Fibroblast of lung (primary cell): Measurements from ENCODE around the gene MRPS6. TPM values are rescaled to one million over a fixed set of nuclear protein-coding genes. Genes with fewer than 3 reads are reported as not detected.

Source experiments
- DNase-seq, 2 donors: peaks; one replicate each; pipeline versions ENCODE4 v3.0.0 to v3.0.0-alpha.2; 2010; ENCODE audit warnings: low read depth in 2 of 2
- H2AFZ ChIP-seq: 2 replicates; pipeline ENCODE4 v1.5.1; 2012; ENCODE audit warnings: low read length, control low read depth, inconsistent platforms
- H3K27ac ChIP-seq: 2 replicates; pipeline ENCODE4 v1.5.1; 2011; ENCODE audit warnings: low read length, control low read depth; ENCODE audit not compliant: insufficient read depth
- H3K27me3 ChIP-seq: 2 replicates; pipeline ENCODE4 v1.5.1; 2011; ENCODE audit warnings: mild to moderate bottlenecking, low read length; ENCODE audit not compliant: control insufficient read depth, insufficient read depth
- H3K36me3 ChIP-seq: 2 replicates; pipeline ENCODE4 v1.5.1; 2011; ENCODE audit warnings: low read length; ENCODE audit not compliant: control insufficient read depth, insufficient read depth
- H3K4me1 ChIP-seq: 2 replicates; pipeline ENCODE4 v1.5.1; 2011; ENCODE audit warnings: low read length; ENCODE audit not compliant: control insufficient read depth, insufficient read depth; ENCODE audit errors: extremely low read depth
- H3K4me2 ChIP-seq: 2 replicates; pipeline ENCODE4 v1.5.1; 2011; ENCODE audit warnings: low read length, control low read depth; ENCODE audit not compliant: insufficient read depth; ENCODE audit errors: extremely low read depth
- H3K4me3 ChIP-seq, 4 experiments: fragments of 200-600 bp in 1 of 4; sonication (generic) in 1 of 4; replicated peaks in 1 of 4; 2 replicates each; pipeline ENCODE4 v1.5.1; 2011 to 2016; ENCODE audit warnings: low read length in 4 of 4, low read depth in 3 of 4, mild to moderate bottlenecking in 3 of 4, control low read depth in 2 of 4, inconsistent platforms in 1 of 4, mixed read lengths in 1 of 4; ENCODE audit not compliant: insufficient read depth in 1 of 4; ENCODE audit errors: control extremely low read depth in 1 of 4
- H3K79me2 ChIP-seq: 2 replicates; pipeline ENCODE4 v1.5.1; 2012; ENCODE audit warnings: mild to moderate bottlenecking, low read length, inconsistent platforms; ENCODE audit not compliant: control insufficient read depth, insufficient read depth
- H3K9ac ChIP-seq: 2 replicates; pipeline ENCODE4 v1.5.1; 2011; ENCODE audit warnings: mild to moderate bottlenecking, low read length, control low read depth; ENCODE audit not compliant: insufficient read depth
- H3K9me3 ChIP-seq: 2 replicates; pipeline ENCODE4 v1.5.1; 2012; ENCODE audit warnings: low read depth, low read length; ENCODE audit not compliant: control insufficient read depth, insufficient read depth
- H4K20me1 ChIP-seq: 2 replicates; pipeline ENCODE4 v1.5.1; 2011; ENCODE audit warnings: low read length; ENCODE audit not compliant: control insufficient read depth, insufficient read depth; ENCODE audit errors: extremely low read depth
- CTCF ChIP-seq, 2 donors: IDR thresholded peaks in 1 of 2; conservative IDR thresholded peaks in 1 of 2; 1 replicate in 1 of 2; 2 replicates in 1 of 2; pipeline ENCODE4 v1.5.1; 2011 to 2012; ENCODE audit warnings: low read length in 2 of 2, control low read depth in 1 of 2, inconsistent platforms in 1 of 2, low read depth in 1 of 2, mild to moderate bottlenecking in 1 of 2
- EZH2 ChIP-seq: IDR thresholded peaks from 2 replicates; pipeline ENCODE4 v1.5.1; 2012; ENCODE audit warnings: low read length, control low read depth, mild to moderate bottlenecking; ENCODE audit errors: missing control alignments
- polyA plus RNA-seq, 2 donors: library from polyadenylated mRNA; depleted of rRNA in 1 of 2; stranded (reverse) in 1 of 2; unstranded in 1 of 2; fragments of >200 nt; gene quantifications; 2 replicates each; pipeline ENCODE4 v1.2.1, GENCODE V29; 2011 to 2012; ENCODE audit warnings: missing spikeins in 1 of 2
- total RNA-seq: library from RNA; depleted of rRNA; stranded (reverse); fragments of >200 nt; gene quantifications from 2 replicates; pipeline ENCODE4 v1.2.1, GENCODE V29; 2014

The MRPS6 gene
- total and polyA plus RNA-seq, 2 donors (not counting 1 experiment from before 2014, with no cell fraction given): 20.0 to 45.6 TPM

GRCh38 chr21:34034369-34035014 lies 38.9 kb upstream of the MRPS6 start:
- DNase-seq: no peak
- Histone ChIP-seq H4K20me1 (no peaks in the 10 kb centered on the region), H3K27me3 (no peaks in the 10 kb centered on the region), H3K27ac (no peak overlapping the region), H3K4me1 (no peaks in the 10 kb centered on the region), H3K4me2 (no peak overlapping the region), H2AFZ (no peak overlapping the region), H3K9ac (no peak overlapping the region), H3K79me2 (no peaks in the 10 kb centered on the region), H3K4me3 (no peak overlapping the region), H3K36me3 (no peaks in the 10 kb centered on the region), H3K9me3 (no peaks in the 10 kb centered on the region)
- TF ChIP-seq CTCF (conservative IDR thresholded peaks at IDR 0.05 in 1 of 2, IDR thresholded peaks at IDR 0.05 in 1 of 2; ENCODE audit: low read depth in 1 of 2, low read length in 2 of 2) (no peak), EZH2 (no peak)

- H3K79me2 ChIP-seq: no peaks in the 10 kb centered on the region
- H3K36me3 ChIP-seq: no peaks in the 10 kb centered on the region
- H4K20me1 ChIP-seq: no peaks in the 10 kb centered on the region
- DNase-seq: no peak
- no peak for TF ChIP-seq EZH2
- TF ChIP-seq CTCF (conservative IDR thresholded peaks at IDR 0.05 in 1 of 2, IDR thresholded peaks at IDR 0.05 in 1 of 2; ENCODE audit: low read depth in 1 of 2, low read length in 2 of 2): no peak
- no peak overlapping the region for H3K27ac ChIP-seq
- H3K27me3 ChIP-seq: no peaks in the 10 kb centered on the region
- no peak overlapping the region for H2AFZ ChIP-seq
- H3K9me3 ChIP-seq: no peaks in the 10 kb centered on the region
- no peak overlapping the region for H3K4me2 ChIP-seq
- H3K4me1 ChIP-seq: no peaks in the 10 kb centered on the region
- H3K4me3 ChIP-seq: no peak overlapping the region
- no peak overlapping the region for H3K9ac ChIP-seq
Observed at GRCh38 chr21:34035619-34036354, 37.6 kb upstream of the MRPS6 start.

- Histone ChIP-seq H3K4me2 (no peak overlapping the region), H4K20me1 (no peaks in the 10 kb centered on the region), H3K36me3 (no peaks in the 10 kb centered on the region), H3K4me3 (no peak overlapping the region), H3K9ac (no peak overlapping the region), H3K9me3 (no peaks in the 10 kb centered on the region), H3K27me3 (no peaks in the 10 kb centered on the region), H3K79me2 (no peaks in the 10 kb centered on the region), H3K4me1 (no peaks in the 10 kb centered on the region), H2AFZ (no peak overlapping the region), H3K27ac (no peak overlapping the region)
- peak in 1 of 2 donors; percentile 92 for DNase-seq
- no peak for TF ChIP-seq EZH2
- no peak for TF ChIP-seq CTCF (conservative IDR thresholded peaks at IDR 0.05 in 1 of 2, IDR thresholded peaks at IDR 0.05 in 1 of 2; ENCODE audit: low read depth in 1 of 2, low read length in 2 of 2)
Observed at GRCh38 chr21:34037009-34037795, 36.2 kb upstream of the MRPS6 start.
